Stimulated activated naive CD4-positive, alpha-beta T cell treated with Interleukin-2 at 50 U/mL for 16 hours (primary cell): ENCODE measurements around the gene CDC73.
"Not testable (repeated sequence)": the region's sequence is repeated elsewhere in the genome, so short reads cannot be mapped to it uniquely, and the experiment has no call there.

ENCODE experiments used
- DNase-seq: peaks from one replicate; lab custom pipeline; 2025; lab: John Stamatoyannopoulos, UW

Gene CDC73

GRCh38 chr1:193231146-193231545 is 109.3 kb downstream of the CDC73 start:
- not testable (repeated sequence) for DNase-seq

GRCh38 chr1:193234530-193234929 is 112.7 kb downstream of the CDC73 start:
- DNase-seq, result no peak

GRCh38 chr1:193237381-193237978 is 115.6 kb downstream of the CDC73 start:
- DNase-seq, result no peak

- DNase-seq, result no peak
Observed at GRCh38 chr1:193240609-193241008, 118.8 kb downstream of the CDC73 start.

GRCh38 chr1:193241132-193241827 is 119.4 kb downstream of the CDC73 start:
- DNase-seq, result no peak

- no peak for DNase-seq
Observed at GRCh38 chr1:193242000-193242399, 120.2 kb downstream of the CDC73 start.

GRCh38 chr1:193249187-193249586 is 127.4 kb downstream of the CDC73 start:
- DNase-seq, result no peak

- DNase-seq, result no peak
Observed at GRCh38 chr1:193251950-193252349, 130.1 kb downstream of the CDC73 start.

- DNase-seq, result no peak
Observed at GRCh38 chr1:193256019-193256418, 134.2 kb downstream of the CDC73 start.

GRCh38 chr1:193259636-193260035 is 137.8 kb downstream of the CDC73 start:
- no peak for DNase-seq

GRCh38 chr1:193260056-193260745 is 138.4 kb downstream of the CDC73 start:
- no peak for DNase-seq

- no peak for DNase-seq
Observed at GRCh38 chr1:193260896-193261295, 139.1 kb downstream of the CDC73 start.

GRCh38 chr1:193262661-193263060 is 140.8 kb downstream of the CDC73 start:
- DNase-seq, result no peak

- DNase-seq, result no peak
Observed at GRCh38 chr1:193264313-193265065, 142.7 kb downstream of the CDC73 start.

GRCh38 chr1:193265716-193266115 is 143.9 kb downstream of the CDC73 start:
- DNase-seq, result no peak

GRCh38 chr1:193266794-193267193 is 145.0 kb downstream of the CDC73 start:
- not testable (repeated sequence) for DNase-seq

GRCh38 chr1:193270996-193271395 is 149.2 kb downstream of the CDC73 start:
- no peak for DNase-seq

GRCh38 chr1:193275773-193276172 is 153.9 kb downstream of the CDC73 start:
- DNase-seq, result no peak

GRCh38 chr1:193278968-193279367 is 157.1 kb downstream of the CDC73 start:
- no peak for DNase-seq

- no peak for DNase-seq
Observed at GRCh38 chr1:193281894-193282293, 160.1 kb downstream of the CDC73 start.

GRCh38 chr1:193283016-193283415 is 161.2 kb downstream of the CDC73 start:
- no peak for DNase-seq

GRCh38 chr1:193284219-193284618 is 162.4 kb downstream of the CDC73 start:
- DNase-seq, result no peak

GRCh38 chr1:193285641-193286040 is 163.8 kb downstream of the CDC73 start:
- DNase-seq, result no peak
